Gastroesophageal sphincter (tissue), 4 donors: ENCODE results near the gene AKR1C3. TPM values are rescaled to one million over a fixed set of nuclear protein-coding genes. Genes with fewer than 3 reads are reported as not detected.

ENCODE experiments used
- ATAC-seq: fragments of 150-250 bp; one replicate; pipeline ENCODE4 v1.9.1; 2016; ENCODE audit warnings: mild to moderate bottlenecking, moderate library complexity
- H3K27ac ChIP-seq, 4 donors: fragments of 200-600 bp; sonication (generic) in 3 of 4; 1 replicate in 3 of 4; 2 replicates in 1 of 4; pipeline ENCODE4 v1.5.1; 2016 to 2019
- H3K27me3 ChIP-seq: fragments of 200-600 bp; sonication (generic); one replicate; pipeline ENCODE4 v1.5.1; 2019
- H3K36me3 ChIP-seq, 2 donors: fragments of 200-600 bp; sonication (generic); one replicate each; pipeline ENCODE4 v1.5.1; 2019; ENCODE audit warnings: control low read depth in 1 of 2
- H3K4me1 ChIP-seq, 3 donors: fragments of 200-600 bp; sonication (generic); 1 replicate in 2 of 3; 2 replicates in 1 of 3; pipeline ENCODE4 v1.5.1; 2016 to 2019; ENCODE audit warnings: control low read depth in 2 of 3
- H3K4me3 ChIP-seq, 2 donors: fragments of 200-600 bp; sonication (generic); one replicate each; pipeline ENCODE4 v1.5.1; 2019; ENCODE audit warnings: mild to moderate bottlenecking in 1 of 2, moderate library complexity in 1 of 2
- H3K9me3 ChIP-seq, 3 donors: fragments of 200-600 bp; sonication (generic); one replicate each; pipeline ENCODE4 v1.5.1; 2017 to 2019; ENCODE audit warnings: control low read depth in 2 of 3
- EP300 ChIP-seq: sonication (generic); formaldehyde crosslinking; IDR thresholded peaks from one replicate; pipeline ENCODE4 v1.6.1; 2017; ENCODE audit warnings: antibody characterized with exemption, mild to moderate bottlenecking
- POLR2A ChIP-seq, 2 donors: fragments of 450-650 bp; IDR thresholded peaks; one replicate each; pipeline ENCODE4 v1.6.1; 2017; ENCODE audit warnings: antibody characterized with exemption in 2 of 2, mild to moderate bottlenecking in 2 of 2, moderate library complexity in 1 of 2
- POLR2AphosphoS5 ChIP-seq: sonication (generic); formaldehyde crosslinking; IDR thresholded peaks from one replicate; pipeline ENCODE4 v1.6.1; 2017; ENCODE audit warnings: antibody characterized with exemption
- WGBS, 2 donors: methylation state at CpG; one replicate each; pipeline ENCODE4 v1.1.5; 2018; ENCODE audit warnings: low coverage in 1 of 2; 5-methylcytosine and 5-hydroxymethylcytosine counted together
- total RNA-seq, 4 donors: library from RNA; depleted of rRNA; stranded (reverse); fragments of >200 nt; gene quantifications; one replicate each; pipeline ENCODE4 v1.1.0, GENCODE V29; 2016
- TF ChIP-seq, protein P1 (sequence below), 4 experiments: fragments of 200-600 bp in 2 of 4; fragments of 450-650 bp in 2 of 4; sonication (generic) in 1 of 4; IDR thresholded peaks; one replicate each; pipeline ENCODE4 v1.5.1; 2017 to 2019; ENCODE audit warnings: antibody characterized with exemption in 4 of 4, mild to moderate bottlenecking in 2 of 4, moderate library complexity in 2 of 4

Gene AKR1C3
- total RNA-seq, 4 donors from 2014 or later, result 14.3 to 32.2 (median 19.3) TPM

DNA sequence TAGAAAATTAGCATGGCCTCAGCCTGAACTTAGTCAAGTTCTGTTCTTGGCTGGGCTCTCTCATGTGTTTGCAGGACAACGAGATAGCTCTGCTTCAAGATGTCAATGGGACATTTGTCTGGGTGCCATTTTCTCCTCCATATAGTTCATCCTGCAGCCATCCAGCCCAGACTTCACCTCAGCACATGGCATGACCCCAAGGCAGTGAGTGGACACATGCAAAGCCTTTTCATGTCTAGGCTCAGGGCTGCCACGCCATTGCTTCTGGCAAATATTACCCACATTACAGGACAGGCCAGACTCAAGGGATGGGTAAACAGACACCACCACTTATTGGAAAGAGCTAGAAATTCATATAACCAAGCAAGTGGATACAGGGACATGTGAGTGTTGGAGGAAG, 9.3 kb downstream of the AKR1C3 start:
- WGBS, 2 donors, result 90% methylated on average over 1 of the region's 2 CpGs; no CpG with 5 or more reads in 1 of the 2 donors
- Histone ChIP-seq H3K4me3 (no peak overlapping the region), H3K27me3 (no peaks in the 10 kb centered on the region), H3K4me1 (no peaks in the 10 kb centered on the region), H3K27ac (no peak overlapping the region), H3K9me3 (no peaks in the 10 kb centered on the region), H3K36me3 (peaks cover 0 to 60% of the 10 kb centered on the region in 2 donors)
- TF ChIP-seq EP300 (no peak), POLR2A (IDR thresholded peaks at IDR 0.05) (no peak), POLR2AphosphoS5 (no peak)
- TF ChIP-seq, protein P1, sequence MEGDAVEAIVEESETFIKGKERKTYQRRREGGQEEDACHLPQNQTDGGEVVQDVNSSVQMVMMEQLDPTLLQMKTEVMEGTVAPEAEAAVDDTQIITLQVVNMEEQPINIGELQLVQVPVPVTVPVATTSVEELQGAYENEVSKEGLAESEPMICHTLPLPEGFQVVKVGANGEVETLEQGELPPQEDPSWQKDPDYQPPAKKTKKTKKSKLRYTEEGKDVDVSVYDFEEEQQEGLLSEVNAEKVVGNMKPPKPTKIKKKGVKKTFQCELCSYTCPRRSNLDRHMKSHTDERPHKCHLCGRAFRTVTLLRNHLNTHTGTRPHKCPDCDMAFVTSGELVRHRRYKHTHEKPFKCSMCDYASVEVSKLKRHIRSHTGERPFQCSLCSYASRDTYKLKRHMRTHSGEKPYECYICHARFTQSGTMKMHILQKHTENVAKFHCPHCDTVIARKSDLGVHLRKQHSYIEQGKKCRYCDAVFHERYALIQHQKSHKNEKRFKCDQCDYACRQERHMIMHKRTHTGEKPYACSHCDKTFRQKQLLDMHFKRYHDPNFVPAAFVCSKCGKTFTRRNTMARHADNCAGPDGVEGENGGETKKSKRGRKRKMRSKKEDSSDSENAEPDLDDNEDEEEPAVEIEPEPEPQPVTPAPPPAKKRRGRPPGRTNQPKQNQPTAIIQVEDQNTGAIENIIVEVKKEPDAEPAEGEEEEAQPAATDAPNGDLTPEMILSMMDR (IDR thresholded peaks at IDR 0.05), result no peak
- no peak for ATAC-seq

DNA sequence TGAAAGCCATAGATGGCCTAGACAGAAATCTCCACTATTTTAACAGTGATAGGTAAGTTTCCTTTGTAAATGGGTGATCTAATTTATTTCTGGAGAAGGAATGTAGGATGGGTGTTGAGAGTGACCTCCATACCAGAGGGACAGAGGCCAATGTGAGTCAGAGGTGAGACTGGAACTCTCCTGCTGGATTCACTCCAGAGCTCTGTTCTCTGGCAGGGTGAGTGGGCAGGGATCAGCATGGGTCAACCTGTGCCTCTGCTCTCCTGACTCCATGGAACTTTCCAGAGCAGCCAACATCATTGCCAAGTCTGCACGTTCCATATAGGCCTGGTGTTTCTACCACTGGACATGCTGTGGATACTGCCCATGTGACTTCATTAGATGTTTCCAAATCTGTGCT, 11.4 kb downstream of the AKR1C3 start:
- Histone ChIP-seq H3K4me1 (no peaks in the 10 kb centered on the region), H3K36me3 (peaks cover 0 to 39% of the 10 kb centered on the region in 2 donors), H3K4me3 (no peak overlapping the region), H3K9me3 (peaks cover 0 to 4% (median 0%) of the 10 kb centered on the region in 3 donors), H3K27me3 (no peaks in the 10 kb centered on the region), H3K27ac (no peak overlapping the region)
- ATAC-seq, result no peak
- 83% methylated on average over 1 of the region's 1 CpG; no CpG with 5 or more reads in 1 of the 2 donors for WGBS, 2 donors
- TF ChIP-seq EP300 (no peak), POLR2A (IDR thresholded peaks at IDR 0.05) (no peak), POLR2AphosphoS5 (no peak)
- TF ChIP-seq, protein P1 (IDR thresholded peaks at IDR 0.05), result no peak

DNA sequence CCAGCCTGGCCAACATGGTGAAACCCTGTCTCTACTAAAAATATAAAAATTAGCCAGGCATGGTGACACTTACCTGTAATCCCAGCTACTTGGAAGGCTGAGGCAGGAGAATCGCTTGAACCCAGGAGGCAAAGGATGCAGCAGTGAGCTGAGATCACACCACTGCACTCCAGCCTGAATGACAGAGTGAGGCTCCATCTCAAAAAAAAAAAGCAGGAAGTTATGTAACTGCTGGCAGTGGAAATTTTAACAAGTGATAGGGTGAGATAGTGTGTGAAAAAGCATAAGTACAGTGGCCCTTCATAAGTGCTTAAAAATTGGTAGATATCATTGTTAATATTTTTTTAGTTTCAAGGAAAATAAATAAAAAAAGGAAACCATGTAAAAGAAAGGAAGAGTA, 12.3 kb downstream of the AKR1C3 start:
- peaks cover 0 to 39% of the 10 kb centered on the region in 2 donors for H3K36me3 ChIP-seq
- WGBS, 2 donors, result no CpG with 5 or more reads among the region's 1 CpG
- no peak overlapping the region for H3K27ac ChIP-seq
- no peak for ATAC-seq
- no peaks in the 10 kb centered on the region for H3K27me3 ChIP-seq
- H3K4me3 ChIP-seq, result no peak overlapping the region
- TF ChIP-seq, protein P1 (IDR thresholded peaks at IDR 0.05), result no peak
- TF ChIP-seq POLR2A (IDR thresholded peaks at IDR 0.05) (no peak), POLR2AphosphoS5 (no peak), EP300 (no peak)
- H3K9me3 ChIP-seq, result peaks cover 0 to 4% (median 0%) of the 10 kb centered on the region in 3 donors
- H3K4me1 ChIP-seq, result no peaks in the 10 kb centered on the region

DNA sequence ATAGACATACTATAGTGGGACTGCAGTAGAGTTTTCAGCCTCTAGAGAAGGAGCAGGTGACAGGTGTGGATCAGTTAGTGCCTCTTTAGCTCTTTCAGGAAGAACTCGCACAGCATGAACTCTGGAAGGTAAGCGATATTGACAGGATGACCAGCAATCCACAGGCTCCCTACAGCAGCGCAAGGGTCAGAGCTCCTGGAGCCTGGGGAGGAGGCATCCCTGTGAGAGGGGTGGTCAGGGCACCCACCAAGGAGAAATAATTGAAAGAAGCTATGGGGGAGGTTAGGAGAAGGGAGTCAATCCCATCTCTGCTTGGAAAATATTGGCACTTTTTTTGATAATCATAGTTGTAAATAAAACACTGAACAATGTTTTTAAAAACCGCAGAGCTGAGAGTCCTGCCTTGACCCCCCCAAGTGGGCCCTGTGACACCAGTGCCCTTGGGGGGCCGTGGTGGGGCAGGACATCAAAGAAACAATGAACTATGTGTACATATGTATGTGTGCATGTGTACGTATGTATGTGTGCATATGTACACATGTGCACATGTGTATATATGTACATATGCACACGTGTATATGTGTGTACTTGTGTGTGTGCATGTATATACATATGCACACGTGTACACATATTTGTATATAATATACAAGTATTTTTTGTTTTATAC, 13.8 kb downstream of the AKR1C3 start:
- Histone ChIP-seq H3K9me3 (peaks cover 0 to 4% (median 0%) of the 10 kb centered on the region in 3 donors), H3K27ac (no peak overlapping the region), H3K4me1 (no peaks in the 10 kb centered on the region), H3K36me3 (peaks cover 0 to 34% of the 10 kb centered on the region in 2 donors), H3K27me3 (no peaks in the 10 kb centered on the region), H3K4me3 (no peak overlapping the region)
- TF ChIP-seq POLR2A (IDR thresholded peaks at IDR 0.05) (no peak), EP300 (no peak), POLR2AphosphoS5 (no peak)
- TF ChIP-seq, protein P1 (IDR thresholded peaks at IDR 0.05), result no peak
- 58 to 76% methylated on average over 5 to 8 of the region's 8 CpGs for WGBS, 2 donors
- ATAC-seq, result no peak
